SU-DHL-6 (cell line): ENCODE measurements around the gene RAB20.
A peak's percentile ranks its signal among the peaks of the same experiment; 100 is the strongest.

Source experiments
- H2AFZ ChIP-seq: fragments of 200-600 bp; sonication (generic); 2 replicates; pipeline ENCODE4 v1.6.1; 2014; ENCODE audit warnings: low read depth, mild to moderate bottlenecking, moderate library complexity, mixed read lengths, antibody characterized with exemption, low read length; ENCODE audit not compliant: severe bottlenecking
- H3F3A ChIP-seq: fragments of 200-600 bp; shearing (Covaris generic); 2 replicates; pipeline ENCODE4 v1.6.0; 2016; ENCODE audit warnings: antibody characterized with exemption, mild to moderate bottlenecking; ENCODE audit not compliant: insufficient read depth
- H3K27ac ChIP-seq: fragments of 200-600 bp; sonication (generic); 2 replicates; pipeline ENCODE4 v1.5.1; 2016; ENCODE audit warnings: low read depth, mild to moderate bottlenecking, low read length, moderate library complexity, mixed read lengths
- H3K27me3 ChIP-seq: fragments of 200-600 bp; sonication (generic), shearing (Covaris generic); 2 replicates; pipeline ENCODE4 v1.6.0; 2014; ENCODE audit warnings: mild to moderate bottlenecking, low read length
- H3K36me3 ChIP-seq: fragments of 200-600 bp; sonication (generic); 2 replicates; pipeline ENCODE4 v1.6.1; 2014; ENCODE audit warnings: mild to moderate bottlenecking, low read length, mixed read lengths
- H3K4me2 ChIP-seq: fragments of 300-600, 200-600 bp; shearing (Covaris generic), sonication (generic); 2 replicates; pipeline ENCODE4 v1.6.0; 2014; ENCODE audit warnings: low read length, low read depth, mild to moderate bottlenecking; ENCODE audit not compliant: poor library complexity, severe bottlenecking
- H3K4me3 ChIP-seq: fragments of 200-600 bp; sonication (generic); 2 replicates; pipeline ENCODE4 v1.5.1; 2014; ENCODE audit warnings: antibody characterized with exemption, low read length, mild to moderate bottlenecking, mixed read lengths; ENCODE audit not compliant: insufficient read depth, poor library complexity, severe bottlenecking
- H3K79me2 ChIP-seq: fragments of 200-600 bp; sonication (generic); 2 replicates; pipeline ENCODE4 v1.6.1; 2014; ENCODE audit warnings: mild to moderate bottlenecking, low read length, moderate library complexity; ENCODE audit not compliant: insufficient read depth
- H3K9ac ChIP-seq: fragments of 200-600 bp; sonication (generic); 2 replicates; pipeline ENCODE4 v1.7.0; 2014; ENCODE audit warnings: mild to moderate bottlenecking, low read length
- H3K9me2 ChIP-seq: fragments of 200-600 bp; sonication (generic); replicated peaks from 2 replicates; pipeline ENCODE4 v1.6.1; 2014; ENCODE audit warnings: low read length; ENCODE audit not compliant: insufficient read depth
- H3K9me3 ChIP-seq: fragments of 200-600 bp; sonication (generic); 2 replicates; pipeline ENCODE4 v1.6.1; 2014; ENCODE audit warnings: low read length, mixed read lengths; ENCODE audit not compliant: insufficient read depth
- H4K20me1 ChIP-seq: fragments of 200-600 bp; sonication (generic); 2 replicates; pipeline ENCODE4 v1.6.1; 2014; ENCODE audit warnings: low read depth, mild to moderate bottlenecking, antibody characterized with exemption, low read length, moderate library complexity, mixed read lengths
- CTCF ChIP-seq: fragments of 200-600 bp; sonication (generic); IDR thresholded peaks from one replicate; pipeline ENCODE4 v1.5.1; 2017; ENCODE audit warnings: antibody characterized with exemption, mild to moderate bottlenecking, low read length, moderate library complexity; ENCODE audit not compliant: insufficient read depth, poor library complexity, severe bottlenecking
- EZH2phosphoT487 ChIP-seq: fragments of 200-600 bp; sonication (generic), shearing (Covaris generic); conservative IDR thresholded peaks from 2 replicates; pipeline ENCODE4 v1.6.1; 2018; ENCODE audit warnings: mild to moderate bottlenecking, antibody characterized with exemption, low read length, moderate library complexity, mixed read lengths

The RAB20 gene

GRCh38 chr13:110562696-110563462 is 1.4 kb upstream of the RAB20 start:
- no peak for TF ChIP-seq CTCF
- TF ChIP-seq EZH2phosphoT487 = no peak
- Histone ChIP-seq H3K4me2 (no peak overlapping the region), H3K27me3 (no peaks in the 10 kb centered on the region), H3K9me2 (no peaks in the 10 kb centered on the region), H3K79me2 (no peaks in the 10 kb centered on the region), H3K9ac (no peak overlapping the region), H3K36me3 (no peaks in the 10 kb centered on the region), H3F3A (no peaks in the 10 kb centered on the region), H3K27ac (no peak overlapping the region), H4K20me1 (no peaks in the 10 kb centered on the region), H2AFZ (no peak overlapping the region), H3K9me3 (no peaks in the 10 kb centered on the region), H3K4me3 (no peak overlapping the region)

GRCh38 chr13:110562036-110562597 is 595 bp upstream of the RAB20 start:
- H4K20me1 ChIP-seq = no peaks in the 10 kb centered on the region
- H3K4me2 ChIP-seq = peak overlapping the region; percentile 33
- no peaks in the 10 kb centered on the region for H3K36me3 ChIP-seq
- no peaks in the 10 kb centered on the region for H3K9me3 ChIP-seq
- no peaks in the 10 kb centered on the region for H3K27me3 ChIP-seq
- no peak overlapping the region for H3K9ac ChIP-seq
- no peak overlapping the region for H3K27ac ChIP-seq
- H2AFZ ChIP-seq = no peak overlapping the region
- H3K79me2 ChIP-seq = no peaks in the 10 kb centered on the region
- TF ChIP-seq EZH2phosphoT487 (no peak), CTCF (no peak)
- no peaks in the 10 kb centered on the region for H3K9me2 ChIP-seq
- no peak overlapping the region for H3K4me3 ChIP-seq
- no peaks in the 10 kb centered on the region for H3F3A ChIP-seq

- no peaks in the 10 kb centered on the region for H3F3A ChIP-seq
- no peak overlapping the region for H3K27ac ChIP-seq
- no peak overlapping the region for H3K4me2 ChIP-seq
Measured at GRCh38 chr13:110560601-110561343, 750 bp downstream of the RAB20 start.

More at GRCh38 chr13:110560601-110561343, 750 bp downstream of the RAB20 start:
- no peaks in the 10 kb centered on the region for H3K27me3 ChIP-seq
- H3K4me3 ChIP-seq = no peak overlapping the region
- TF ChIP-seq CTCF (no peak), EZH2phosphoT487 (no peak)
- no peak overlapping the region for H3K9ac ChIP-seq
- no peaks in the 10 kb centered on the region for H3K36me3 ChIP-seq
- H2AFZ ChIP-seq = no peak overlapping the region
- H3K79me2 ChIP-seq = no peaks in the 10 kb centered on the region
- H3K9me2 ChIP-seq = no peaks in the 10 kb centered on the region
- H4K20me1 ChIP-seq = no peaks in the 10 kb centered on the region
- H3K9me3 ChIP-seq = no peaks in the 10 kb centered on the region
